HG02763 (cell line): ENCODE measurements around the gene YWHAQ.
"Not testable (repeated sequence)": the region's sequence is repeated elsewhere in the genome, so short reads cannot be mapped to it uniquely, and the experiment has no call there.

ENCODE experiments used
- ATAC-seq: cut with Tn5 transposase; IDR thresholded peaks from one replicate; pipeline ENCODE4 v1.9.1; 2021; ENCODE audit warnings: mild to moderate bottlenecking, moderate library complexity; ENCODE audit not compliant: unreplicated experiment

YWHAQ gene

DNA sequence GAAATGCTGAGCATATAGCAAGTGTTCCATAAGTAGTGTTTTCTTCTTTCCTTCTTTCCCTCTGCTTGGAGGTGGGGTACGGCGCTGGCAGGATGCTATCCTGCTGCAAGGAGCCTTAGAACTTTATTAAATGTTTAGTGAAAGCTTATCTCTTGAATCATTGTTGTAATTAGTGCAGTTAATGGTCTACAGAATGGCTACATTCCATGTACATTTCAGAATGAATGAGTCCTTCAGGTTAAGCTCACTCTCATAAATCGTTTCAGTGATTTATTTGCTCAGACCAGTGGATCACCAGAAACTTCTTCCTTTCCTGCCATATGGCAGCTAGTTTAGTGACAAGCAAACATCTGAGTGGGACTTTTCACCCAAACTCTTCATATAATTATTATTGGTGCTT, 3.3 kb upstream of the YWHAQ start:
- ATAC-seq, result no peak

DNA sequence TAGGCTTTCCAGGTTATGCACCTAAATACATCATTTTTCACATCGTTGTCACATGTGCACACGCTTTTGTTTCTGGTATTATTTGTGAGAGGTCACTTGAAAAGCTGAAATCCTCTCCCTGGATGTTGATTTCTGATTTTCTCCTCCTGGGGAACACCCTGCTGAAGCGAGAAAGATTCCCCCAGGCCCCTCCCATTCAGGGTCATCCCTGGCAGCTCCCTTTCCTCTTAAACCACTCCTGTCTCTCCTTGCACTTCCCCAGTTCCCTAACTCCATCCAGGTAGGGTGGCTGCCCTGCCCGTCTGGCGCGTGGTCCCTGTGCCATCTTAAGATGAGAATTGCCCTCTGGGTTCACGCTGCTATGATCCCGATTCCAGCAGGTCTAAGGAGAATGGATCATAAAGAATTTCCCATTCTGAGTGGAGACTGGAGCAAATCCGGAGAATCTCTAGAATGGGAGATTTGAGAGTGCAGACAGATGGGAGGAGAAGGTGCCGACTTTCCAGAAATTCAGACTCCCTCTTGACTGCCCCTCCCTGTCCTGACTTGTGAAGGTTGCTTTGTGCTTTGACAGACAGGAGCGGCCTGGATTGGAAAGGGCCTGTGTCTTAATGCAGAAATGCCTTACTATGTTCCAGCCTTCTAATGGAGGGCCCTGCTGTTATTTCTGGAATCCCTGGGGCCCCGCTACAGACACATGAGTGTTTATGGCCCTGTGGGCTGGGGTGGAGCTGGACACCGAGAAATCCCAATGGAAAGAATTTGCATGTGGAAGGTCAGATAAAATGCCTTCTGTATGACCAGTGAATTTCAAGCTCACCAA, 1.3 kb upstream of the YWHAQ start:
- no peak for ATAC-seq

DNA sequence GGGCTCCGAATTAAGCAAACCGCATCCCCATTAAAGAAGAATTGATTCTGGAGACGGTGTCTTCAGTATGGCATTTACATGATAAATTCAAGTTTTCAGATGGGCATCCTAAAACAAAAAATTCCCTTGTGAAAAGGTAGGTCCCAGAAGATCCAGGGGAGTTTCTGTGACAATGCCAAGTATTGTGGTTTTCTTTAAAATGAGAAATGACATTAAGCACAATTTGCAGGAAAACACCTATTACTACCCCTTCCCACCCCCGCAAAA, 689 bp upstream of the YWHAQ start:
- ATAC-seq, result no peak

DNA sequence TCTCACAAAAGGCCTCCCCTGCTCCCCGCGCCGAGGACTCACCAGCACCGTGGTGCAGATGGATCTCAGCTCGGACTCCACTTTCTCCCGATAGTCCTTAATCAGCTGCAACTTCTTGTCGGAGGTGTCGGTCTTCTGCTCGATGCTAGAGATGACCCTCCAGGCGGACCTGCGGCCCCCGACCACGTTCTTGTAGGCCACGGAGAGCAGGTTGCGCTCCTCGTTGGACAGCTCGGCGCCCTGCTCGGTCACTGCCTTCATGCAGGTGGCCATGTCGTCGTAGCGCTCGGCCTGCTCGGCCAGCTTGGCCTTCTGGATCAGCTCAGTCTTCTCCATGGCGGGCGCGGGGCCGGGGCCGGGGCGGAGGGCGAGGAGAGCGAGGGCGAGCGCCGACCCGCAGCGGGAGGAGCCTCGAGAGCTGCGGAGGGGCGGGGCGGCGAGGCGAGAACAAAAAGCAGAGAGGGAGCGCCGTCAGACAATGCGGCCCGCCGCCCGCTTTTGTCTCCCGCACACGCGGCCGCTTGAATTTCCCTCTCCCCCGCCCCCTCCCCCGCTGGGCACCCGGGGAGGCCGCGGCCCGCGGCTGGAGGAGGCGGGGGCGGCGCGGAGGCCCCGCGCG, 571 bp downstream of the YWHAQ start:
- ATAC-seq, result peak; percentile 36

DNA sequence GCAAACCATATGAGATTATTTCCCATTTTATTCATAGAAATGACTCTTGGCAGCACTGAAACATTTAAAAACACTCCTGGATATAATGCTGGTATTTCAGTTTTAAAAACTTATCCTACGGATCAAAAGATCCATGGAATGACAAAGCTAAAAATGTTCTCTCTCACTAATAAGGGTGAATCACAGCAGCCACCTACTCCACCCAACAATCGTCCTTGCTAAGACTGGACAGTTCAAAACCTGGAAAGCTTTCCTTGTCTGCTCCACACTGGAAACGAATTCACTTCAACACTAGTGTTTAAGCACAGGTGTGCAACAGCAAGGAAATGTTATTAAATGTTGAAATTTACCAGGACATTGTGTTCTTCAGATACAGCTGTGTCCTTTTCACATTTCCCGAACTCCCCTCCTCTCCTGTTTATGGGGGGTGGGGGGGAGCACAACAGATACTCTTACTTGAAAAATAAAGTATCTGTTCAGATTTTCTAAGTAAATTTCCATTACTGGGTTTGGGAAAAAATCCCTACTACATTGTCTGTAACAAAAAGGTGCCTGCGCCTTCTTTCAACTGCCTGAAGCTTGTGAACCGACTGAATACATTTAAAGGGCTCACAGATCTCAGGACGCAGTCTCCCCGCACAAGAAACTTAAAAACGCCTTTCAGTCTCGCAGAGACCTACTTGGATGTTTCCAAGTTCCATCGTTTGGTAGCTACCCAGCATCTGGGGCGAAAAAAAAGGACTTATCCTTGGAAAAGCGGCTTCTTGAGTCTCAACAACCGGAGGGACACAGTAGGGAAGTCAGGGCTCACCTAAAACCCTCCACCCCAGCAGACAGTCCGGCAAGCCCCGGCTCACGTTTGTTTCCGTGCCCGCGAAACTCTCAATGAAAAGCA, 1.3 kb downstream of the YWHAQ start:
- ATAC-seq, result no peak

DNA sequence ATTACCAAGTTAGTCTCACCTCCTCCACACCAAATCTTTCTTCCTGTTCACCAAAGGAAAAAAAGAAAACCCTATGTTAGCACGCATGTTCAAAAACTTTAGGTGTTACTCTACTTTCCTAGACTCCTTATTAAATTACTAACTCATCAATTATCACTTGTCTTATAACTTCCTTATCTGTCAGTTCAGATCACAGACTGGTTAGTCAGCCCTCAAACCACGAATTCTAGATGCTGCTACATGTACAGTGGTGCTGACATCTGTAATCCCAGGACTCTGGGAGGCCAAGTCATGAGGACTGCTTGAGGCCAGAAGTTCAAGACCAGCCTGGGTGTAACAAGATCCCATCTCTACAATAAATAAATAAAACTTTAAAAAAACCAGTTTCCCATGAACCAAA, 3.5 kb downstream of the YWHAQ start:
- no peak for ATAC-seq

DNA sequence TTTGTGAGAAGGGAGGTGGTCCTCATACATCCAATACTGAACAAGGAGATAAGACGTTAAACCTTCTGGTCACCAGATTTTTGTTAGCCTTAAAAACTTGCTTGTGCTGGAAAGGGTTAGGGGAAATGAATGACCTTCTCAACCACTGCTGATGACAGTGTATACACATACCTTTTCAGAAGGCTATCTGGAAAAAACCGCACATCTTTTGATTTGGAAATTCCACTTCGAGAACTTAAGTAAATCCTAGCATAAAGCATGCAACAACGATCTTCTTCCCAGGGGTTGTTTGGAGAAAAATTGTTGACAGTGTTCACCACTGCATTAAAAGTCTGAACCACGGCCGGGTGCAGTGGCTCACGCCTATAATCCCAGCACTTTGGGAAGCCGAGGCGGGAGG, 7.6 kb downstream of the YWHAQ start:
- no peak for ATAC-seq

DNA sequence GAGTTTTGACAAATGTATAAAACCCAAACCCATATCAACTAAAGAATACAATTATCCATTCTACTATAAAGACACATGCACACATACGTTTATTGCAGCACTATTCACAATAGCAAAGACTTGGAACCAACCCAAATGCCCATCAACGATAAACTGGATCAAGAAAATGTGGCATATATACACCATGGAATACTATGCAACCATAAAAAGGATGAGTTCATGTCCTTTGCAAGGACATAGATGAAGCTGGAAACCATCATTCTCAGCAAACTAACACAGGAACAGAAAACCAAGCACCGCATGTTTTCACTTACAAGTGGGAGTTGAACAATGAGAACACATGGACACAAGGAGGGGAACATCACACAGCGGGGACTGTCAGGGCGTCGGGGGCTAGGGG, 9.1 kb downstream of the YWHAQ start:
- not testable (repeated sequence) for ATAC-seq

DNA sequence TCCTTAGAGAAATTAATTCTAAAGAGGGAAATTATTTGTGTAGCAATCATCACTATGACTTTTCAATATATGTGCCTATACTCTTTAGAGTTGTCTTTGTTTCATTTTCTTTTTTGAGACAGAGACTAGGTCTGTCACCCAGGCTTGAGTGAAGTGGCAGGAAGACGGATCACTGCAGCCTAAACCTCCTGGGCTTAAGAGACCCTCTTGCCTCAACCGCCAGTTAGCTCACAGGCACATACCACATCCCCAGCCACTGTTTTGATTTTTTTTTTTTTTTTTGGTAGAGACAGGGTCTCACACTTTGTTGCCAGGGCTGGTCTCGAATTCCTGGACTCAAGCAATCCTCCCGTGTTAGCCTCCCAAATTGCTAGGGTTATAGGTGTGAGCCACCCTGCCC, 12.4 kb downstream of the YWHAQ start:
- ATAC-seq, result peak; percentile 44

DNA sequence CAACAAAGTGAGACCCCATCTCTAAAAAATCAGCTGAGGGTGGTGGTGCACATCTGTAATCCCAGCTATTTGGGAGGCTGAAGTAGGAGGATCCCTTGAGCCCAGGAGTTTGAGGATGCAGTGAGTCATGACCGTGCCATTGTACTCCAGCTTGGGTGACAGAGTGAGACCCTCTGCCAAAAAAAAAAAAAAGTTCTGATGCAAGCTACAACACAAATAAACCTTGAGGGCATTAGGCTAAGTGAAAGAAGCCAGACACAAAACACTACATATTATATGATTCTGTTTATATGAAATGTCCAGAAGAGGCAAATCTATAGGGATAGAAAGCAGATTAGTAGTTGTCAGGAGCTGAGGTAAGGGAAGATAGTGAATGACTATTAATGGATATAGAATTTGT, 13.0 kb downstream of the YWHAQ start:
- ATAC-seq, result no peak

DNA sequence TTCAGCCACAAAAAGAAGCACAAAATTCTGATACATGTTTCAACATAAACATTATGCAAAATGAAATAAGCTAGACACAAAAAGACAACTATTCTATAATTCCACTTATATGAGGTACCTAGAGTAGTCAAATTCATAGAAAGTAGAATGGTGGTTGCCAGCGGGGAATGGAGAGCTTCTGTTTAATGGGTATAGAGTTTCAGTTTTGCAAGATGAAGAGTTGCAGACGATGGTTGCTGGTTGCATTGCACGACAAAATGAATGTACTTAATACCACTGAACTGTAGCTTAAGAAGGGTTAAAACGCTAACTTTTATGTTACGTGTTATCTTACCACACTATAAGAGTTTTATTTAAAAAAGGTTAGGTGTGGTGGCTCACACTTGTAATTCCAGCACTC, 13.5 kb downstream of the YWHAQ start:
- ATAC-seq, result no peak

DNA sequence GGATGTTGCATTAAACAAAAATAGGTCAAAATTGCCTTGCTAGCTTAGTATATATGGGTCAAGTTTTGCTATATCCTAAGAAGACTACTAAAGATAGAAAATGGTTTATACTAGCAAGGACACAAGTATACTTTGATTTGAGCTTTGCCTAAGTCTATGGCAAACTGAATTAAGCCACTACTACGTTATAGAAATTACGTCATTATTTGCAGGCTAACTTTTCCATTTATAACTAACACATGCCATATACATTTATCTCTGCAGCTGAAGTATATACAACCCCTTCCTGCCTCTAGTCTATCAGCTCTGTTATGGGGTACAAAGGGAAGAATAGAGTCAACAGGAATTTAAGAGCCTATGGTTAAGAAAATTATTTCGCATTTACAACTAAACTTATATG, 16.2 kb downstream of the YWHAQ start:
- no peak for ATAC-seq

DNA sequence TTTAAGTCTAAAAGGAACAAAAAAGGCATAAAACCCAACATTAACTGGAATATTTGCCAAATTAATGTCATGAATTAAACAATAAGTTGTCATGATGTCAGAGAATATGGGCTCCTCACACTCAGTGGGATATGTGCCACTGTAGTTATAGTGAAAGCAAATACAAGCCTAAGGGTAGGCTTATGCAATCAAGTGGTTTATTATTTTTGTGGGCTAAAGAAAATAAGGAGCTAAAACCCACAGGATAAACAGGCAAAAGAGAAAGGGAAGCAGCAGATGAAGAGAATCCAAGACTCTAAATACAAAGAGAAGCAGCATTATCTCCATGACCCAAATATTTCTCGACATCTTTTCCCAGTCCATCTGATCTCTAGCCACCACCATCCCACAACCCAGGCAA, 17.5 kb downstream of the YWHAQ start:
- ATAC-seq, result no peak

DNA sequence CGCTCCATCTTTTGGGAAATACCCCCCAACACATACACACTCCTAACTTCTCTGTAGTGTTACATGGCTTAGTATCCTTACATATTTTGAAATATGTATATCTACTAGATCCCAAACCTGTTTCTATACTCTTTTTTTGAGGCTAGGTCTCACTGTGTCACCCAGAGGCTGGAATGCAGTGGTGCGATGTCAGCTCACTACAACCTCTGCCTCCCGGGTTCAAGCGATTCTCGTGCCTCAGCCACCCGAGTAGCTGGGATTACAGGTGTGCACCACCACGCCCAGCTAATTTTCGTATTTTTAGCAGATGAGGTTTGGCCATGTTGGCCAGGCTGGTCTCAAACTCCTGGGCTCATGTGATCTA, 19.3 kb downstream of the YWHAQ start:
- ATAC-seq, result not testable (repeated sequence)

DNA sequence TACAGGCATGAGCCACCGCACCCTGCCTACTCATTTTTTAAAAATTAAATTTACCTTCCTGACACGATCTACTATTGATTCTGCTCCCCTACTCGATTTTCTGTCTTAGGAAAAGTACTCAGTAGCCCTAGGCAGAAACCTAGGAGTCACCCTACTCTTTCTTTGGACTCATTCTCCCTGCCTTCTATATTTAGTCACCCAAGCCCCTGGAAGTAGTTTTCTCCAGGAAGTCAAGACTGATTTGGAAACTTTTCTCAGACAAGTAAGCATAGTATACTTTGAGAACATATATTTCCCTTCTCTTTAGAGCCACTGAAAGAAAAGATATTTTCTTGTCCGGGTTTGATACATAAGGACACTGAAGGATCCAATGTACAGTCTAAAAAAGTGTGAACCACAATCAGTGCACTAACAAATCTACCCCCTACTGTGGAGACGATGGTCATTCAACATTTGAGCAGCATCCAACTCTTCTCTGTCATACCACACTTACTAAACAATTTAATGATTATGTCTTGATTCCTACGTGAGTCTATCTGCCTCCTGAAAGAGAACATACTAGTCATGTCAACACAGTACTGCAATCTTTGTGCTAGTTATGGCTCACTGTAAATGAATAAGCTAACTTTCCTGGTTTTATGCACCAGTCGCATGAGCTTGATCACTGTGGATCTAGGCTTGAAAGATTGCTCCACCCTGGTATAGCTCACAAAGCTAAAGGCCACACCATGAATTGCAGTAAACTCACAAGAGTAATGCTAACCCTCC, 19.8 kb downstream of the YWHAQ start:
- no peak for ATAC-seq

DNA sequence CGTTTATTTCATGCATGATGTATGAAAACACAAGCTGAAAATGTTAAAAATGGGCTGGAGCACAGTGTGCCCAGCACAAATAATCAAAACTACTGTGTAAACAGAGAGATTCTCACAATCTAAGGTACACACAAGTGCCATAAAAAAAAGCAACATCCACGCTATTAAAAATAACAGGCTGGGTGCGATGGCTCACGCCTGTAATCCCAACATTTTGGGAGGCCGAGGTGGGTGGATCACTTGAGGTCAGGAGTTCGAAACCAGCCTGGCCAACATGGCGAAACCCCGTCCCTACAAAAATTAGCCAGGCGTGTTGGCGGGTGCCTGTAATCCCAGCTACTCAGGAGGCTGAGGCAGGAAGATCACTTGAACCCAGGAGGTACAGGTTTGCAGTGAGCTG, 22.3 kb downstream of the YWHAQ start:
- ATAC-seq, result not testable (repeated sequence)

DNA sequence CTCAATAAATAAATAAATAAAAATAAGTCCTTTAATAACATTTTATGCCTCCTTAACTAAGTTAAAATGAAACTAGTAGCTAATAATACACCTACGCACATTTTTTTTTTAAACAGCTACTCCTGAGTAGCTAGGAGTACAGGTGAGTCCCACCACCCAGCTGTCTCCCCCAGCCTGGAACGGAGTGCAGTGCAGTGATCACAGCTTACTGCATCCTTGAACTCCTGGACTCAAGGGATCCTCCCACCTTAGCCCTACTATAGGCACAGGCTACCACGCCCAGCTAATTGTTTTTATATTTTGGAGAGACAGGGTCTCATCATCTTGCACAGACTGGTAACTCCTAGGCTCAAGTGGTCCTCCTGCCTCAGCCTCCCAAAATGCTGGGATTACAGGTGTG, 28.4 kb downstream of the YWHAQ start:
- no peak for ATAC-seq

DNA sequence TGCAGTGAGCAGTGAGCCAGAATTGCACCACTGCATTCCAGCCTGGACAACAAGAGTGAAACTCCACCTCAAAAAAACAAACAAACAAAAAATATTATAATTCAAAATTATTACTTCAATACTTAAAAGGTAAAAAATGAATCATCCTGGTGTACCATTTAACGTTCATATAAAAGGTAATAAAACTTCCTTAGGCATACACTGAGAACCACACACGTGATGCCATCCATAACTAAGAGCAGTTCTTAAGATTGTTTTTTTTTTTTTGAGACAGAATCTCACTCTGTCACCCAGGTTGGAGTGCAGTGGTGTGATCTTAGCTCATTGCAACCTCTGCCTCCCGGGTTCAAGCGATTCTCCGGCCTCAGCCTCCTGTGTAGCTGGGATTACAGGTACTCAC, 29.4 kb downstream of the YWHAQ start:
- ATAC-seq, result no peak

DNA sequence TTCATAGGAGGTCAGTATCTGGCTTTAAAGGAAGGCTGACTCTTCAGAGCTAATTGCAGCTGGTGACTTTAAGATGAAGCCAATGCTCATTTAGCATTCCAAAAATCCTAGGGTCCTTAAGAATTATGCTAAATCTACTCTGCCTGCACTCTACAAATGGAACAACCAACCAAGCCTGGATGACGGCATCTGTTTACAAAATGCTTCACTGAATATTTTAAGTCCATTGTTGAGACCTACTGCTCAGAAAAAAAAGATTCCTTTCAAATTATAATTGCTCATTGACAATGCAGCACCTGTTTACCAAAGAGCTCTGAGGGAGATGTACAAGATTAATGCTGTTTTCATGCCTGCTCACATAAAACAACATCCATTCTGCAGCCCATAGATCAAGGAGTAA, 31.4 kb downstream of the YWHAQ start:
- no peak for ATAC-seq

DNA sequence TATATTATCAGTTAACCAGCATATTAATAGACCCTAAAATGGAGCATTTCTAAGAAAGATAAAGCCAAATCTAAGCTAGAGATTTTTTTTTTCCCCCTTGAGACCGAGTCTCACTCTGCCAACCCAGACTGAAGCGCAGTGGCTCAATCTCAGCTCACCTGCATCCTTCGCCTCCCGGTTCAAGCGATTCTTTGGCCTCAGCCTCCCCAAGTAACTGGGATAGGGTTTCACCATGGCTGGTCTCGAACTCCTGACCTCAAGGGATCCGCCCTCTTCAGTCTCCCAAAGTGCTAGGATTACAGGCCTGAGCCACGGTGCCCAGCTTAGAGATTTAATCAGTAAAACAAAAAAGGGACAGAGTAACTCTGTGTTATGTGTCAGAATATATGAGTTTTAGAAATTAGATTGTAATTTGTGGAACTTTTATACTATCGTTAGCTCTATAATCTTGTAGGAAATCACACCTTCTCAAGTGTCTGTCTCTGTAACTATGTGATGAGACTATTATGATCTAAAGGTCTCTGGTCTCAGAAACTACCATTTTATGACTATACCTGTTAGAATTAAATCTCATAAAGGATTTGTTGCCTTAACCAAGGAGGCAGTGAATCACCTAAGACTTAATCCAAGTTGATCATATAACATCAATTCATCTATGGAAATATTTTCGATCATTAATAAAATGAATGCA, 34.0 kb downstream of the YWHAQ start:
- ATAC-seq, result no peak

DNA sequence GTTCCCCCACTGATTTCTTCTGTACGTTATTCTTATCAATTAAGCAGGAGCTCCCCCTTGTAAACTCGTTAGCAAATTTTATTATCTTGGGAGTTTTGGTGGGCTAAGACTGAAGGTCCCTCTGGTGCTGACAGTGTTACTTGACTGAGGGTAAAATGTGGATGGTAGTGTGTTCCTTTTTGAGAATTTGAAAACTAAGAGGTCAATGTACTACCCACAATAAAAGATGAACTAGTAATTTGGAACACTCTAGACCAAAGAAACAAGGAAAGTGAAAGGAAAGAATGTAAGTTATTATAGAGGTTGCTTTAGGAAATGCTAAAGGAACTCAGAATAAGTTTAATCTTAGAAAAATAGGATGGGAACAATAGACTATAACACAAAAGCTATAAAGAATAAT, 35.1 kb downstream of the YWHAQ start:
- ATAC-seq, result no peak
